WERI-Rb-1 (cell line): ENCODE results near the gene SPACA6.

Source experiments
- DNase-seq: peaks from one replicate; pipeline ENCODE4 v3.0.0-alpha.2; 2020
- H3K27ac ChIP-seq: fragments of 250-450 bp; sonication (Bioruptor Pico); 2 replicates; pipeline ENCODE4 v1.5.1; 2020; ENCODE audit warnings: mild to moderate bottlenecking, moderate library complexity
- H3K27me3 ChIP-seq: fragments of 250-450 bp; sonication (Bioruptor Pico); 2 replicates; pipeline ENCODE4 v1.5.1; 2021; ENCODE audit warnings: mild to moderate bottlenecking, low read depth, moderate library complexity; ENCODE audit not compliant: insufficient read depth, severe bottlenecking
- H3K36me3 ChIP-seq: fragments of 250-450 bp; sonication (Bioruptor Pico); 2 replicates; pipeline ENCODE4 v1.5.1; 2020; ENCODE audit warnings: mild to moderate bottlenecking, moderate library complexity
- H3K4me3 ChIP-seq: 2 replicates; pipeline ENCODE4 v1.5.1; 2011; ENCODE audit warnings: low read depth, mild to moderate bottlenecking, control low read depth, low read length
- H3K9me3 ChIP-seq: fragments of 250-450 bp; sonication (Bioruptor Pico); 2 replicates; pipeline ENCODE4 v1.5.1; 2021; ENCODE audit warnings: mild to moderate bottlenecking, moderate library complexity; ENCODE audit not compliant: severe bottlenecking
- TF ChIP-seq, protein P1 (sequence below): IDR thresholded peaks from 2 replicates; pipeline ENCODE4 v1.5.1; 2011; ENCODE audit warnings: low read depth, mild to moderate bottlenecking, control low read depth, inconsistent platforms, low read length

Gene SPACA6

DNA sequence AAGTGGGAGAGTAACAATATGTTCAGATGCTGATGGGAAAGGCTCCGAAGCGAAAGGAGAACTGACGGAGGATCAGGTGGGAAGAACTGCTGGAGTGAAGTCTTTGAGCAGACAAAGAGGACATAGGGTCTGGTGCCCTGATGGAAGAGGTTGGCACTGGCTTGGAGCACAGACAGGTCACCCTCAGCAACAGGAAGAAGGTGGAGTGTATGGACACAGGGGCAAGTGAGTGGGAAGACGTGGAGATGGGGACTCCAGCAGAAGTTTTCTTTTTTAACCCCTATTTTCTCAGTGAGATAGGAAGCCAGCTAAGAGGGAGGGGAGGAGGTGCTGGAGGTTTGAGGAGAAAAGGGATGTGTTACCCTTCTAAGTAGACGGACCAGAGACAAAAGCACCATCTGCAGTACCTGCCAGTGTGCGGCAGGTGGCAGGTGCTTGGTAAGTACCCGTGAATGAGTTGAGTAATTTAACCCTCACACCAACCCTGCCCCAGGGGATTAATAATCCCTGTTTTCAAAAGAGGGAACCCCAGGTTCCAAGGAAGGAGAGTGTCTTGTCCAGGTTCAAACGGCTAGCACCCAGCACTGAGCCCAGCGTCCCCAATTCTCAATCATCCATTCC, 19.4 kb downstream of the SPACA6 start:
- peak; percentile 62 for DNase-seq
- Histone ChIP-seq H3K27me3 (peaks cover 9% of the 10 kb centered on the region), H3K36me3 (peaks cover 6% of the 10 kb centered on the region), H3K4me3 (no peak overlapping the region), H3K27ac (no peak overlapping the region), H3K9me3 (no peaks in the 10 kb centered on the region)
- TF ChIP-seq, protein P1, sequence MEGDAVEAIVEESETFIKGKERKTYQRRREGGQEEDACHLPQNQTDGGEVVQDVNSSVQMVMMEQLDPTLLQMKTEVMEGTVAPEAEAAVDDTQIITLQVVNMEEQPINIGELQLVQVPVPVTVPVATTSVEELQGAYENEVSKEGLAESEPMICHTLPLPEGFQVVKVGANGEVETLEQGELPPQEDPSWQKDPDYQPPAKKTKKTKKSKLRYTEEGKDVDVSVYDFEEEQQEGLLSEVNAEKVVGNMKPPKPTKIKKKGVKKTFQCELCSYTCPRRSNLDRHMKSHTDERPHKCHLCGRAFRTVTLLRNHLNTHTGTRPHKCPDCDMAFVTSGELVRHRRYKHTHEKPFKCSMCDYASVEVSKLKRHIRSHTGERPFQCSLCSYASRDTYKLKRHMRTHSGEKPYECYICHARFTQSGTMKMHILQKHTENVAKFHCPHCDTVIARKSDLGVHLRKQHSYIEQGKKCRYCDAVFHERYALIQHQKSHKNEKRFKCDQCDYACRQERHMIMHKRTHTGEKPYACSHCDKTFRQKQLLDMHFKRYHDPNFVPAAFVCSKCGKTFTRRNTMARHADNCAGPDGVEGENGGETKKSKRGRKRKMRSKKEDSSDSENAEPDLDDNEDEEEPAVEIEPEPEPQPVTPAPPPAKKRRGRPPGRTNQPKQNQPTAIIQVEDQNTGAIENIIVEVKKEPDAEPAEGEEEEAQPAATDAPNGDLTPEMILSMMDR = peak; percentile 70

DNA sequence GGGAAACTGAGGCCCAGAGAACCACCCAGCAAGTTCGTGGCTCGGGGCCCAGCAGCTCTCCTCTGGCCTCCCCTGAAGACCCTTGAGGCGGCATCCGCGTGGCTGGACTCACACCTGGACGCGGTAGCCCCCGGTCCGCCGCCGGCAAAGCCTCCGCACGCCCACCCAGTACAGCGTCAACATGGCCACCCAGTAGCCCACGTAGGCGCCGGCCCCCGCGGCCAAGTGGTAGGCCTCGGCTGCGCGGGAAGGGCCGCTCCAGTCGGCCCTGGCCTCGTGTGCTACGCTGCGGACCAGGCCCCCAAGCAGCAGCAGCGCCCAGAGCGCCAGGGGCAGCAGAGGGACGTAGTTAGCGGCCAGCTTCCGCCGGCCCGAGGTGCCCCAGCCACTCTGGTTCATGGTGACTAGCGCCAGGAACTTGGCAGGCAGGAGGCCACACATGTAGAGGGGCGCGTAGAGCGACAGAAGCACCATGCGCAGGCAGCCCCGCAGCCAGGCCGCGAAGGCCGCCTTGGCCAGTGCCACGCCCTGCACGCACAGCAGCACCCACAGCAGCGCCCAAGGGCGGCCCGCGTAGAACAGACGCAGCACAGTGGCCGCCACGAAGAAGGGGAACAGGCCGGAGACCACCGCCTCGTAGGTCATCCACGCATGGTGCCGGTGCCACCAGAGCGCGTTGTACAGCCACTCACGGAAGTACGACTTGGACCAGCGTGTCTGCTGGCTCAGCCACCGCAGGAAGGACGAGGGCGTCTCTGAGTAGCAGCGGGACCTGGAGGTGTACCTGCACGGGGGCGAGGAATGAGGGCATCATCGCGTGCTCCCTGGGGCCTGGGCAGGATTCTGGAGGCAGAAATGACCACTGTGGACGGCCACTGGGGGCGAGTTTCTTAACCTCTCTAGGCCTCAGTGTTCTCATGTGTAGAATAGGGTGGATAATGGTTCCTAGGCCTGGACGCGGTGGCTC, 20.5 kb downstream of the SPACA6 start:
- no peaks in the 10 kb centered on the region for H3K36me3 ChIP-seq
- H3K27me3 ChIP-seq = peaks cover 18% of the 10 kb centered on the region
- H3K27ac ChIP-seq = no peak overlapping the region
- no peaks in the 10 kb centered on the region for H3K9me3 ChIP-seq
- no peak overlapping the region for H3K4me3 ChIP-seq
- TF ChIP-seq, protein P1 = no peak
- DNase-seq = no peak

DNA sequence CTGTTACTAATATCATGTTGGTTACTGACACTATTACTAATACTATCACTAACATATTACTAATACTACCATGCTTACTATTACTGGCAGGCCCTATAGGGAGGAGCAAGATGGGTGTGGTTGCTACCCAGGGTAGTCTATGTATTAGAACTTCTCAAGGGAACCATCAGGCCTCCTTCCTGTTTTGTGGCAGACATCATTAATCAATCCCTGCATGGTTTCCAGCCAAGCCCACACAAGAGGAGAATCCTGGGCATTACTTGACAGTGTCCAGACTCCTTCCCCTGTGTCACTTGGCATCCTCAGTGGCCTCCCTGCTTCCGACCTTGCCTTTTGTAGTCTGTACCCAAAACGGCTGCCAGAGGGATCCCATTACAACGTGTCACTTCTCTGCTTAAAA, 21.7 kb downstream of the SPACA6 start:
- Histone ChIP-seq H3K27ac (no peak overlapping the region), H3K27me3 (peaks cover 21% of the 10 kb centered on the region), H3K9me3 (no peaks in the 10 kb centered on the region), H3K4me3 (no peak overlapping the region), H3K36me3 (no peaks in the 10 kb centered on the region)
- TF ChIP-seq, protein P1 = no peak
- no peak for DNase-seq

DNA sequence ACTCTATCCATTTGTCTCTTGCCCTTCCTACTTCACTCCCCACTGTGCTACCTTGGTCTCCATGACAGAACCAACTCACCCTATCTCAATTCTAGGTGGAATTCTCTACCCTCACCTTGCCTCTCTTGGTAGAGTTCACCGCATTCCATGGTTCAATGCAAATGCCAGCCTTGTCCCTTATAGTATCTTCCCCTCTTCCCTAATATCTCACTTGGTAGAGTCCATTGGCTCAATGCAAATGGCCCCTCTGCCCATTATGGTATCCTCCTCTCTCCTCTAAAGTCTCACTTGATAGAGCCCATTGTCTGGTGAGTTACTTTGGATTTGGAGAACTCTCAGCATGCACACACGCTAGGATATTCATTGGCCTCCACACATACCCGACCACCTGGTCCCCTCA, 22.7 kb downstream of the SPACA6 start:
- Histone ChIP-seq H3K4me3 (no peak overlapping the region), H3K36me3 (no peaks in the 10 kb centered on the region), H3K27ac (no peak overlapping the region), H3K27me3 (peaks cover 21% of the 10 kb centered on the region), H3K9me3 (no peaks in the 10 kb centered on the region)
- DNase-seq = no peak
- TF ChIP-seq, protein P1 = no peak

DNA sequence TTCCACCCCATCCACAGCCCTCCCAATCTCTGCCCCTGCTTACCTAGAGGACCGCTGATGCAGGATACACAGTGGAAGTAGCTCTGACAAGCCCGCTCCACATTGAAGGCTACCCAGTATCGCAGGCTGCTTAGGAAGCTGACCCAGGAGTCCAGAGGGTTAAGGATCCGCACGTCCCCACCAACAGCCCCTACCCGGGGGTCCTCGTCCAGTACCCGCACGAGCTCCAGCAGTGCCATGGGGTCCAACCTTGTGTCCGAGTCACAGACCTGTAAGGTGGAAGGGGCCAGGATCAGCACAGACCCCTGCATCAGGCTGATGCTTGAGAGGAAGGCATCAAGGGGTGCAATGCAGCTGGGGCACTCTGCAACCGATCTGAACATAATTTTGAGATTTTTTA, 23.8 kb downstream of the SPACA6 start:
- TF ChIP-seq, protein P1 = no peak
- Histone ChIP-seq H3K27me3 (peaks cover 21% of the 10 kb centered on the region), H3K9me3 (no peaks in the 10 kb centered on the region), H3K4me3 (no peak overlapping the region), H3K36me3 (no peaks in the 10 kb centered on the region), H3K27ac (no peak overlapping the region)
- DNase-seq = no peak
